Ishikawa (cell line): ENCODE data around the gene THEM4.

Experiments used
- CEBPB ChIP-seq: IDR thresholded peaks from 2 replicates; pipeline ENCODE4 v1.6.1; 2012
- CREB1 ChIP-seq: IDR thresholded peaks from 2 replicates; pipeline ENCODE4 v1.6.1; 2012; ENCODE audit warnings: low read depth
- EGR1 ChIP-seq: IDR thresholded peaks from 2 replicates; pipeline ENCODE4 v1.6.1; 2012
- EP300 ChIP-seq: IDR thresholded peaks from 2 replicates; pipeline ENCODE4 v1.6.1; 2012; ENCODE audit warnings: borderline replicate concordance
- FOXM1 ChIP-seq: IDR thresholded peaks from 2 replicates; pipeline ENCODE4 v1.6.1; 2012; ENCODE audit warnings: low read depth, borderline replicate concordance
- MAX ChIP-seq: IDR thresholded peaks from 2 replicates; pipeline ENCODE4 v1.6.1; 2012
- NFIC ChIP-seq: IDR thresholded peaks from 2 replicates; pipeline ENCODE4 v1.6.1; 2012
- RAD21 ChIP-seq: IDR thresholded peaks from 2 replicates; pipeline ENCODE4 v1.6.1; 2012; ENCODE audit warnings: low read depth
- REST ChIP-seq: IDR thresholded peaks from 2 replicates; pipeline ENCODE4 v1.6.1; 2012; ENCODE audit warnings: low read depth, mild to moderate bottlenecking
- TAF1 ChIP-seq: IDR thresholded peaks from 2 replicates; pipeline ENCODE4 v1.6.1; 2012; ENCODE audit warnings: low read depth, mild to moderate bottlenecking
- TCF12 ChIP-seq: IDR thresholded peaks from 2 replicates; pipeline ENCODE4 v1.6.1; 2012; ENCODE audit warnings: low read depth
- TEAD4 ChIP-seq: IDR thresholded peaks from 2 replicates; pipeline ENCODE4 v1.6.1; 2012
- YY1 ChIP-seq: IDR thresholded peaks from 2 replicates; pipeline ENCODE4 v1.6.1; 2012; ENCODE audit warnings: low read depth
- ZBTB7A ChIP-seq: IDR thresholded peaks from 2 replicates; pipeline ENCODE4 v1.6.1; 2012; ENCODE audit warnings: low read depth
- TF ChIP-seq, protein P1 (sequence below): IDR thresholded peaks from 2 replicates; pipeline ENCODE4 v1.6.1; 2012

The THEM4 gene

GRCh38 chr1:151833172-151833900, 76.0 kb downstream of the THEM4 start:
- TF ChIP-seq, protein P1, sequence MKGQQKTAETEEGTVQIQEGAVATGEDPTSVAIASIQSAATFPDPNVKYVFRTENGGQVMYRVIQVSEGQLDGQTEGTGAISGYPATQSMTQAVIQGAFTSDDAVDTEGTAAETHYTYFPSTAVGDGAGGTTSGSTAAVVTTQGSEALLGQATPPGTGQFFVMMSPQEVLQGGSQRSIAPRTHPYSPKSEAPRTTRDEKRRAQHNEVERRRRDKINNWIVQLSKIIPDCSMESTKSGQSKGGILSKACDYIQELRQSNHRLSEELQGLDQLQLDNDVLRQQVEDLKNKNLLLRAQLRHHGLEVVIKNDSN, result no peak
- TF ChIP-seq EGR1 (no peak), CREB1 (no peak), FOXM1 (no peak), ZBTB7A (no peak), REST (no peak), YY1 (no peak), CEBPB (no peak), TEAD4 (no peak), NFIC (no peak), TCF12 (no peak), TAF1 (no peak), MAX (no peak), RAD21 (no peak), EP300 (no peak)

DNA sequence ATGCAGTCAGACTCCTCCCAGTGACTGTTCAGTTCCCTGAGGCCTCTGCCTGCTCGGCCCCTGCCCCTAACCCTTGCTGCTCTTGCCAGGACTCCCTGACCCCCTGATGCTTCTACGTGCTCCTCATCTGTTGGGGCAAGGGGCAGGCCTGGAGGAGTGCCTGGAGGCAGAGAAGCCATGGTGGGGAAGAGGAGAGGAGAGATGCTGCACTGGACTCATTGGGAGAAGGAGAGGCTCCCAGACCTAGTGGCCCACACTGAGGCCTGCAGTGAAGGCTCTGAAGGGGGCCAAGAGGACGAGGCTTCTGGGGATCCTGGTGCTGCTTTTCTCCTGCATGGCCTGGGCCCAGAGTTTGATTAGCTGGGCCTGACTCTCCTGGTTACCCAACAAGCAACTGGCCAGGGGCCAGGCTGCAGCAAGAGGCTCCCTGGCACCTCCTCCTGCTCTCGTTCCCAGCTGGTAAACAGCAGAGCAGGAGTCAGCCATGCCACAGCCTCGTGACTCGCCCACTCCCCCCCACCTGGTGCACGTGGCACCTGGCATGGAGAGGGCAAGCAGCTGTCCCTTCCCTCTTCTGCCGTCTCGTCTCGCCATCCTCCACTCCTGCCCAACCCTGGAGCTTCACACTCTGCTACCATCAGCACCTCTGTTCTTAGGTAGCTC, 76.9 kb downstream of the THEM4 start:
- peak; percentile 58; the same call in 1 of the 2 replicates for TF ChIP-seq YY1
- TF ChIP-seq MAX, result peak; percentile 98
- no peak for TF ChIP-seq TEAD4
- no peak for TF ChIP-seq TAF1
- TF ChIP-seq EP300, result no peak
- TF ChIP-seq ZBTB7A, result no peak
- no peak for TF ChIP-seq RAD21
- TF ChIP-seq REST, result no peak
- no peak for TF ChIP-seq EGR1
- TF ChIP-seq FOXM1, result no peak
- peak; percentile 82 for TF ChIP-seq NFIC
- TF ChIP-seq, protein P1, result peak; percentile 74
- peak; percentile 74 for TF ChIP-seq CEBPB
- TF ChIP-seq CREB1, result no peak
- TF ChIP-seq TCF12, result 0 out of 2 replicates have a peak, but pooled peaks have one; percentile 40

DNA sequence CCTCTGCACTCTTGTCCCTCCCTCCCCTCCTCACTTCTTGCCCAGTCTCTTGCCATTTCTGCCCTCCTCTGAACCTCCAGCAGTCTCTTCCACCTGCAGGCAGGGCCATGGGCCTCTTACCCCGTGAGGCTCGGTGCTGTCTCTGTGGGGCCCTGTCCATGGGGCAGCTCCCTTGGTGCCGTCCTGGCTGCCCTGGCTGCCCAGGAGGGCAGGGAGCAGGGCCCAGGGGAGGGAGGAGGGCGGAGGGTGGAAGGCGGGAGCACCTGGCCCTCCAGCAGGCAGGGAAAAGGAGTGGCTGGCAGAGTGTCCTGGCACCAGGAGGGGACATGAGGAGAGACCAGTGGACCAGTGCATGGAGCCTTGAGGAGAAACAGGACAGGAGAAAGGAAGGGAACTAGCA, 77.7 kb downstream of the THEM4 start, which contains the start of gene RORC:
RORC (minus strand) TSS at position 198 of the 400 bp plus-strand sequence; CDS start at position 160, 38 bp downstream.
- TF ChIP-seq NFIC, result peak; percentile 41; the same call in 1 of the 2 replicates
- no peak for TF ChIP-seq YY1
- TF ChIP-seq EGR1, result no peak
- TF ChIP-seq REST, result no peak
- TF ChIP-seq TAF1, result no peak
- no peak for TF ChIP-seq ZBTB7A
- TF ChIP-seq MAX, result 0 out of 2 replicates have a peak, but pooled peaks have one; percentile 35
- TF ChIP-seq CEBPB, result no peak
- TF ChIP-seq, protein P1, result no peak
- TF ChIP-seq FOXM1, result no peak
- TF ChIP-seq EP300, result no peak
- TF ChIP-seq TEAD4, result no peak
- TF ChIP-seq RAD21, result no peak
- TF ChIP-seq TCF12, result no peak
